ENCODE results near the gene LGALSL. TPM values are rescaled to one million over a fixed set of nuclear protein-coding genes. Genes with fewer than 3 reads are reported as not detected.

The LGALSL gene
- total RNA-seq, 4 donors from 2014 or later, result 74.2 to 133 (median 106) TPM

- Histone ChIP-seq H3K27me3 (no peaks in the 10 kb centered on the region), H3K9me3 (no peaks in the 10 kb centered on the region), H3K4me3 (peak overlapping the region; percentile 84), H3K36me3 (peaks cover 23% of the 10 kb centered on the region), H3K4me1 (peaks cover 36% of the 10 kb centered on the region), H3K27ac (peak overlapping the region; percentile 98)
- WGBS, result 56% methylated on average over 2 of the region's 2 CpGs
- DNase-seq (ENCODE audit: low spot score in 2 of 2), result no peak
- TF ChIP-seq EP300 (IDR thresholded peaks at IDR 0.05) (no peak), POLR2AphosphoS5 (IDR thresholded peaks at IDR 0.05) (no peak), POLR2A (IDR thresholded peaks at IDR 0.05) (no peak)
- TF ChIP-seq, protein P1, sequence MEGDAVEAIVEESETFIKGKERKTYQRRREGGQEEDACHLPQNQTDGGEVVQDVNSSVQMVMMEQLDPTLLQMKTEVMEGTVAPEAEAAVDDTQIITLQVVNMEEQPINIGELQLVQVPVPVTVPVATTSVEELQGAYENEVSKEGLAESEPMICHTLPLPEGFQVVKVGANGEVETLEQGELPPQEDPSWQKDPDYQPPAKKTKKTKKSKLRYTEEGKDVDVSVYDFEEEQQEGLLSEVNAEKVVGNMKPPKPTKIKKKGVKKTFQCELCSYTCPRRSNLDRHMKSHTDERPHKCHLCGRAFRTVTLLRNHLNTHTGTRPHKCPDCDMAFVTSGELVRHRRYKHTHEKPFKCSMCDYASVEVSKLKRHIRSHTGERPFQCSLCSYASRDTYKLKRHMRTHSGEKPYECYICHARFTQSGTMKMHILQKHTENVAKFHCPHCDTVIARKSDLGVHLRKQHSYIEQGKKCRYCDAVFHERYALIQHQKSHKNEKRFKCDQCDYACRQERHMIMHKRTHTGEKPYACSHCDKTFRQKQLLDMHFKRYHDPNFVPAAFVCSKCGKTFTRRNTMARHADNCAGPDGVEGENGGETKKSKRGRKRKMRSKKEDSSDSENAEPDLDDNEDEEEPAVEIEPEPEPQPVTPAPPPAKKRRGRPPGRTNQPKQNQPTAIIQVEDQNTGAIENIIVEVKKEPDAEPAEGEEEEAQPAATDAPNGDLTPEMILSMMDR (IDR thresholded peaks at IDR 0.05), result no peak
Observed at GRCh38 chr2:64455545-64455944, 1.6 kb downstream of the LGALSL start.

DNA sequence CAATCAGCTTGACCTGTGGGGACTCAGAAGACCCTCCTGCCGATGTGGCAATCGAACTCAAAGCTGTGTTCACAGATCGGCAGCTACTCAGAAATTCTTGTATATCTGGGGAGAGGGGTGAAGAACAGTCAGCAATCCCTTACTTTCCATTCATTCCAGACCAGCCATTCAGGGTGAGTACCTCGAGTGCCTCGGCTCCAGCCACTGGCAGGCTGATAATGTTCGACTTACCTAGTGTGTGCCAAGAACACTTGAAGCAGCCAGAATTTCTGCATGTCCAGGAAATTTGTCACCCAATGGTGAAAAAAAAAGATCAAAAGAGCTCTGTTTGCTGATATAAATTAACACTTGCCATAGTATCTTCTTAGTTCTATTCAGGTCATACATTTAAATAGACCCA lies 2.3 kb downstream of the LGALSL start:
- H3K9me3 ChIP-seq, result no peaks in the 10 kb centered on the region
- no peak for DNase-seq (ENCODE audit: low spot score in 2 of 2)
- no peak overlapping the region for H3K4me3 ChIP-seq
- TF ChIP-seq EP300 (IDR thresholded peaks at IDR 0.05) (no peak), POLR2A (IDR thresholded peaks at IDR 0.05) (no peak), POLR2AphosphoS5 (IDR thresholded peaks at IDR 0.05) (no peak)
- TF ChIP-seq, protein P1 (IDR thresholded peaks at IDR 0.05), result no peak
- WGBS, result 89% methylated on average over 6 of the region's 6 CpGs
- no peak overlapping the region for H3K27ac ChIP-seq
- H3K27me3 ChIP-seq, result no peaks in the 10 kb centered on the region
- peaks cover 43% of the 10 kb centered on the region for H3K4me1 ChIP-seq
- peaks cover 23% of the 10 kb centered on the region for H3K36me3 ChIP-seq

DNA sequence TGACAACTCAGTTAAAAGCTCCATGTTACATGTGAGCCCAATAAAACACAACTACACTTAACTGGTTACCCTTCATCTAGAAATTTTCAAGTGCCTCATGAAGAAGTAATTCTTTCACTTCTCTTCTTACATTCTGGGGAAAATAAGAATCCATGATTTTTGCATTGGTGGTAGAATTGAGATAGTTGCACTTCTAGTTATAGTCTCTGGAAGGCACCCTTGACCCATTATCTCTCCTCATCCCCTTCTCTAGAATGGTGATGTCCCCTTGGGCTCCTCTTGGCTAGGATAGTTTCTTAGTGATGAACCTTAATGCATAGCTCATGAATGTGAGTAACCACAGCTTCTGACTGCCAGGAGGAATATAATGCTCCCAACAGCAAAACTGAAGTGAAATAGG lies 3.6 kb downstream of the LGALSL start:
- no peak for DNase-seq (ENCODE audit: low spot score in 2 of 2)
- no peak overlapping the region for H3K4me3 ChIP-seq
- no peaks in the 10 kb centered on the region for H3K9me3 ChIP-seq
- H3K4me1 ChIP-seq, result peaks cover 43% of the 10 kb centered on the region
- TF ChIP-seq POLR2A (IDR thresholded peaks at IDR 0.05), result no peak
- H3K27me3 ChIP-seq, result no peaks in the 10 kb centered on the region
- H3K36me3 ChIP-seq, result peaks cover 23% of the 10 kb centered on the region
- no peak overlapping the region for H3K27ac ChIP-seq

DNA sequence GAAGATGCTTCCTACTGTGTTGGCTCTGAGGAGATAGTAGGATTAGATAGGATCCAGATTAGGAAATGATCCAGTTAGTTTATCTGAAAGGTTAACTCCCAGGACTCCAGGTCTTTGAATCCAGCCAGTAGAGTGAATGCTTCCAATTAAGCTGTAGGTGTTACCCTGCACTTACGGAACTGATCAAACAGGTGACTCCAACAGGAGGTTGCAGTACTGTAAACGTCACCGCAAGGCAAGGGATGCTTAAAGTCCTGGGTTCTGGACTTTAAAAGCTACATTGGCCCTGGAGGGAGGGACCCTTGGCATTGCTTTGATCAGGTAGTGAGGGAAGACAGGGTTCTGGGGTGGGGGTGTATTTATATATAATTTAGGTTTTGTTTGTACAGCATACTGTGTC lies 5.6 kb downstream of the LGALSL start:
- Histone ChIP-seq H3K36me3 (peaks cover 23% of the 10 kb centered on the region), H3K4me3 (no peak overlapping the region), H3K4me1 (peaks cover 39% of the 10 kb centered on the region), H3K27ac (no peak overlapping the region), H3K9me3 (no peaks in the 10 kb centered on the region), H3K27me3 (no peaks in the 10 kb centered on the region)
- TF ChIP-seq POLR2AphosphoS5 (IDR thresholded peaks at IDR 0.05) (no peak), EP300 (IDR thresholded peaks at IDR 0.05) (no peak), POLR2A (IDR thresholded peaks at IDR 0.05) (no peak)
- TF ChIP-seq, protein P1 (IDR thresholded peaks at IDR 0.05), result no peak
- DNase-seq (ENCODE audit: low spot score in 2 of 2), result no peak
- WGBS, result 65% methylated on average over 3 of the region's 3 CpGs

DNA sequence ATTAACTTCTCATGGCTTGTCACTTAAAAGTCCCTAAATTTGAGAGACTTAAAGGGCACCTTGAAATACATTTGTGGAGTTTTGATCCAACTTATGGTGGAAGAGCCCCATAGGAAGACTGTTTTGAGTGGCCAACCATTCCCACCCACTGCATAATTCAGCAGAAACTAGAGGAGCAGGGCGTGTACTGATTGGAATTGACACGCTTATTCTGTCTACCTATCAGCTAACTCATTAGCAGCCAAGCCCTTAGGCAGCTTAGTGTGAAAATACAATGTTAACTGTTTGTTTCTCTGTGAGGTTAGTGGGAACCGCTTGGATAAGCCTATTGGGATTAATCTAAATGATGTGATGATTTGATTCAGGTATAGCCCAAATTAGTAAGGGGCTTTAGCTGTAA lies 6.4 kb downstream of the LGALSL start:
- H3K9me3 ChIP-seq, result no peaks in the 10 kb centered on the region
- 41% methylated on average over 3 of the region's 3 CpGs for whole genome bisulfite sequencing
- H3K36me3 ChIP-seq, result peaks cover 23% of the 10 kb centered on the region
- no peaks in the 10 kb centered on the region for H3K27me3 ChIP-seq
- no peak overlapping the region for H3K4me3 ChIP-seq
- TF ChIP-seq, protein P1 (IDR thresholded peaks at IDR 0.05), result no peak
- TF ChIP-seq POLR2A (IDR thresholded peaks at IDR 0.05) (no peak), EP300 (IDR thresholded peaks at IDR 0.05) (no peak), POLR2AphosphoS5 (IDR thresholded peaks at IDR 0.05) (no peak)
- peaks cover 32% of the 10 kb centered on the region for H3K4me1 ChIP-seq
- H3K27ac ChIP-seq, result no peak overlapping the region
- DNase-seq (ENCODE audit: low spot score in 2 of 2), result no peak
